ENCODE measurements around the gene NAXE.

Gene NAXE

GRCh38 chr1:156566436-156566835 lies 25.1 kb upstream of the NAXE start:
- in situ Hi-C loops (cut with HindIII; ENCODE audit: low sequenced_read_pairs): no loop called here

GRCh38 chr1:156571261-156571852 lies 20.2 kb upstream of the NAXE start:
- in situ Hi-C loops (cut with HindIII; ENCODE audit: low sequenced_read_pairs): no loop called here

- in situ Hi-C loops (cut with HindIII; ENCODE audit: low sequenced_read_pairs): no loop called here
These were observed 19.5 kb upstream of the NAXE start, which contains the start of gene IQGAP3 for GRCh38 chr1:156571919-156572662. IQGAP3 (minus strand) TSS chr1:156572565; CDS start chr1:156572529, 36 bp downstream.

GRCh38 chr1:156572663-156573018 lies 18.9 kb upstream of the NAXE start:
- in situ Hi-C loops (cut with HindIII; ENCODE audit: low sequenced_read_pairs): no loop called here

GRCh38 chr1:156574039-156574633 lies 17.4 kb upstream of the NAXE start:
- in situ Hi-C loops (cut with HindIII; ENCODE audit: low sequenced_read_pairs): no loop called here

GRCh38 chr1:156577550-156577949 lies 14.0 kb upstream of the NAXE start:
- in situ Hi-C loops (cut with HindIII; ENCODE audit: low sequenced_read_pairs): no loop called here

- in situ Hi-C loops (cut with HindIII; ENCODE audit: low sequenced_read_pairs): no loop called here
These were observed 13.5 kb upstream of the NAXE start for GRCh38 chr1:156578055-156578454.

- in situ Hi-C loops (cut with HindIII; ENCODE audit: low sequenced_read_pairs): no loop called here
These were observed 12.1 kb upstream of the NAXE start, which contains the start of gene TTC24 for GRCh38 chr1:156579472-156579871. TTC24 (plus strand) TSS chr1:156579723; CDS start chr1:156581365, 1,642 bp downstream.

GRCh38 chr1:156581661-156582387 lies 9.8 kb upstream of the NAXE start:
- in situ Hi-C loops (cut with HindIII; ENCODE audit: low sequenced_read_pairs): loop anchor here (10.0 kb wide), 1 partner anchor 57 kb away; no protein-coding TSS in a partner anchor

GRCh38 chr1:156582388-156583017 lies 9.1 kb upstream of the NAXE start:
- in situ Hi-C loops (cut with HindIII; ENCODE audit: low sequenced_read_pairs): loop anchor here (10.0 kb wide), 1 partner anchor 58 kb away; no protein-coding TSS in a partner anchor

- in situ Hi-C loops (cut with HindIII; ENCODE audit: low sequenced_read_pairs): loop anchor here (10.0 kb wide), 1 partner anchor 59 kb away; no protein-coding TSS in a partner anchor
These were observed 7.6 kb upstream of the NAXE start for GRCh38 chr1:156583821-156584622.

GRCh38 chr1:156584813-156585212 lies 6.8 kb upstream of the NAXE start:
- in situ Hi-C loops (cut with HindIII; ENCODE audit: low sequenced_read_pairs): loop anchor here (10.0 kb wide), 1 partner anchor 60 kb away; no protein-coding TSS in a partner anchor

GRCh38 chr1:156586323-156586722 lies 5.3 kb upstream of the NAXE start:
- in situ Hi-C loops (cut with HindIII; ENCODE audit: low sequenced_read_pairs): loop anchor here (10.0 kb wide), 1 partner anchor 62 kb away; no protein-coding TSS in a partner anchor

GRCh38 chr1:156586892-156587477 lies 4.6 kb upstream of the NAXE start:
- in situ Hi-C loops (cut with HindIII; ENCODE audit: low sequenced_read_pairs): loop anchor here (10.0 kb wide), 1 partner anchor 62 kb away; no protein-coding TSS in a partner anchor

- in situ Hi-C loops (cut with HindIII; ENCODE audit: low sequenced_read_pairs): loop anchor here (10.0 kb wide), 1 partner anchor 63 kb away; no protein-coding TSS in a partner anchor
These were observed 3.6 kb upstream of the NAXE start for GRCh38 chr1:156587927-156588326.

GRCh38 chr1:156589546-156589945 lies 2.0 kb upstream of the NAXE start:
- in situ Hi-C loops (cut with HindIII; ENCODE audit: low sequenced_read_pairs): loop anchor here (10.0 kb wide), 1 partner anchor 65 kb away; no protein-coding TSS in a partner anchor

- in situ Hi-C loops (cut with HindIII; ENCODE audit: low sequenced_read_pairs): no loop called here
These were observed 1.0 kb upstream of the NAXE start for GRCh38 chr1:156590326-156591180.

GRCh38 chr1:156591181-156591431 lies 470 bp upstream of the NAXE start:
- in situ Hi-C loops (cut with HindIII; ENCODE audit: low sequenced_read_pairs): no loop called here

All from DLD1 (cell line).